Panc1 (cell line): ENCODE data around the gene THAP4. TPM values are rescaled to one million over a fixed set of nuclear protein-coding genes. Genes with fewer than 3 reads are reported as not detected.

Experiments
- ATAC-seq: fragments of 200-7000 bp; cut with Tn5 transposase; 2 replicates; pipeline ENCODE4 v1.9.1; 2020; ENCODE audit warnings: mild to moderate bottlenecking, moderate library complexity
- BruUV-seq: library from RNA; stranded (reverse); fragments of 400-500 nt; replicated peaks from 2 replicates; lab custom pipeline; 2021; lab: Mats Ljungman, UMichigan
- CTCF ChIA-PET: fragments of 300-600 bp; sonication (Branson Sonifier 250); formaldehyde crosslinking; loops from one replicate; lab custom pipeline; 2022; ENCODE audit warnings: antibody characterized with exemption; lab: Charles Lee
- POLR2A ChIA-PET: fragments of 300-600 bp; sonication (Branson Sonifier 250); formaldehyde crosslinking; loops from one replicate; lab custom pipeline; 2022; ENCODE audit warnings: antibody characterized with exemption; lab: Charles Lee
- DNase-seq: peaks from one replicate; pipeline ENCODE4 v3.0.0-alpha.2; 2010; ENCODE audit warnings: low read depth, low spot score
- H3K27ac ChIP-seq: 2 replicates; pipeline ENCODE4 v1.5.1; 2011; ENCODE audit warnings: mild to moderate bottlenecking, low read length, inconsistent platforms
- H3K27me3 ChIP-seq: fragments of 200-500 bp; sonication (Bioruptor generic); 2 replicates; pipeline ENCODE4 v1.6.0; 2014; ENCODE audit warnings: low read length, inconsistent platforms; ENCODE audit not compliant: control insufficient read depth, insufficient read depth
- H3K36me3 ChIP-seq: fragments of 200-500 bp; sonication (Bioruptor generic); 2 replicates; pipeline ENCODE4 v1.5.1; 2014; ENCODE audit warnings: inconsistent platforms, mild to moderate bottlenecking, low read length, moderate library complexity; ENCODE audit not compliant: control insufficient read depth, insufficient read depth
- H3K4me1 ChIP-seq: 2 replicates; pipeline ENCODE4 v1.5.1; 2011; ENCODE audit warnings: inconsistent platforms, mild to moderate bottlenecking, low read length, moderate library complexity; ENCODE audit not compliant: control insufficient read depth, insufficient read depth
- H3K4me3 ChIP-seq, 2 experiments: 2 replicates each; pipeline ENCODE4 v1.5.1; 2011 to 2012; ENCODE audit warnings: low read depth in 2 of 2, low read length in 2 of 2, mild to moderate bottlenecking in 2 of 2, inconsistent platforms in 1 of 2, moderate library complexity in 1 of 2
- H3K9me3 ChIP-seq: fragments of 200-500 bp; sonication (Bioruptor generic); 2 replicates; pipeline ENCODE4 v1.5.1; 2014; ENCODE audit warnings: low read depth, mild to moderate bottlenecking, inconsistent platforms, low read length, moderate library complexity; ENCODE audit not compliant: control insufficient read depth, insufficient read depth
- POLR2AphosphoS5 ChIP-seq: IDR thresholded peaks from 2 replicates; pipeline ENCODE4 v1.6.1; 2012; ENCODE audit warnings: mild to moderate bottlenecking, low read depth, low read length, moderate library complexity
- SIN3A ChIP-seq: IDR thresholded peaks from 2 replicates; pipeline ENCODE4 v1.6.1; 2012; ENCODE audit warnings: low read depth, mild to moderate bottlenecking, low read length, moderate library complexity, borderline replicate concordance; ENCODE audit not compliant: insufficient read depth
- TCF7L2 ChIP-seq: IDR thresholded peaks from 2 replicates; pipeline ENCODE4 v1.6.1; 2011; ENCODE audit warnings: mild to moderate bottlenecking, low read depth, low read length, inconsistent platforms
- in situ Hi-C: cut with HindIII; loops from 2 replicates; pipeline ENCODE4 v1.10.0; 2016; ENCODE audit warnings: low sequenced_read_pairs, low pct_unique_long_range_greater_than_20kb
- intact Hi-C: fragments of 100-400 bp; cut with micrococcal nuclease; formaldehyde crosslinking; loops from one replicate; pipeline ENCODE4 v1.10.0; 2022; ENCODE audit not compliant: unreplicated experiment
- total RNA-seq: library from RNA; stranded (reverse); gene quantifications from one replicate; pipeline ENCODE4 v1.2.1, GENCODE V29; 2021; ENCODE audit not compliant: unreplicated experiment
- TF ChIP-seq, protein P1 (sequence below): fragments of 450-650 bp; IDR thresholded peaks from 2 replicates; pipeline ENCODE4 v1.5.1; 2017; ENCODE audit warnings: mild to moderate bottlenecking
- TF ChIP-seq, protein P2 (sequence below), 2 experiments: IDR thresholded peaks; 2 replicates each; pipeline ENCODE4 v1.6.1; 2011 to 2012; ENCODE audit warnings: low read depth in 2 of 2, control low read depth in 1 of 2, low read length in 1 of 2, mild to moderate bottlenecking in 1 of 2, moderate library complexity in 1 of 2; ENCODE audit not compliant: insufficient read depth in 1 of 2

THAP4 gene
- total RNA-seq, 1 experiment from 2014 or later = 77.9 TPM

DNA sequence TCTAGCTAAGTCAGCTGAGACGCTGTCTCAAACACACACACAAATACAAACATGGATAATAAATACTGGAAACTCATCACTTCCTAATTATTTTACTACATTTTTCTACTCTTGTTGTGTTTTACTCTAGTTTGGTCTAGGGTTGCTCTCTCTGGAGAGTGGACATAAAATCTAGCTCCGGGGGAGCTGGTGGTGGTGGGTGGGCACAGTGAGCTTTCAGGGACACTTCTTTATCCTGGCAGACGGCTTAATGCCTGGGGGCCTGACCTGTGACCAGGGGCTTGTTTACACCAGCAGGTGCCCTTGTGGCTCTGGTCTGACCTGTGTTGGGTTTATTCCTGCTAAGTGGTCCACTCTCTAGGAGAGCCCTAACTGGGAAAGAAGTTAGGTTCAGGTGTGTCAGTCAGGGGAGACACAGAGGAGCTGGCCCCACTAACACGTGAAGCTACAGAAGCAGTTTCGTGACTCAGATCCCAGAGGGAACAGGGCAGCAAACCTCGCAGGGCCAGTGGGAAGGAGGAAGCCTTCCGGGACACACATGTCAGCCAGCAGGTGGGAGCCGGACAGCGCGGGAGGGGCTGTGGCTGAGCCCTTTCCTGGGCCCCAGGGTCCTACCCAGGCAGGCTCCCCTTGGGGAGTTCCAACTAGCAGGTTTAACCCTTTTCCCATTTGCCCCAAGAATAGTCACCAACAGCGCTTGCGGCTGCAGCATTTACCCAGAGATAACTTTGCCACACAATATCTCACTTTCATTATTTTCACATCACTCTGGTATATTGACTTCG, 100.9 kb downstream of the THAP4 start:
- no peak for ATAC-seq
- POLR2A ChIA-PET = no interaction called here

DNA sequence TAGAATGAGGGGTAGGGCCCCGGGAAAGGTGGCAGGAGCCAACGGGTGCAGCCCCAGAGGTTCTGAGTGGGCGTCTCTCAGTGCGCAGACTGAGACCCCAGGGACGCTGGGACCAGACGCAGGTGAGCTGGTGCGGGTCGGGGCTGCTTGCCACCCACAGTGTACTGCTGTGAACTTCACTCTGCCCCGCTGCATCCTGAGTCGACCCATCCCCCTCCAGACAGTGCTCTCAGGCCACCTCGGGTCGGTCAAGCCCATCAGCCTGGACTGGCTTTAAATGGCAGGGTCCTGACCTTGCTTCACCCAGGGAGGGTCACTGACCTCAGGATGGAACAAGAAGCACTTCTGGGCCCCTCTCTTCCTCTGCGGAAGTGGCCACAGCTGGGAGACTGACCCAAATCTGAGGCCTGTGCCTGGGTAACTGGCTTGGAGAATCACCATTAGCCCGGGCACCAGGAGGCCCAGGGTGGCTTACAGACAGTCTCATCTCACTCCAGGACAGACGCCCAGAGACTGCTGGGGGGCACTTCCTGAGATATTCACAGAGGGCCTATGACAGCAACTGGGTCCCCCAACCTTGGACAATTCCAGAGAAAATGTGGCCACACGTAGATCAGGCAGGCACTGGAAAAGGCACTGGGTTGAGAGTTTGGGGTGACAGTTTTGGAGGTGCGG, 102.1 kb downstream of the THAP4 start:
- in situ Hi-C loops = no loop called here
- no TSS peak for BruUV-seq
- Histone ChIP-seq H3K36me3 (no peaks in the 10 kb centered on the region), H3K9me3 (no peaks in the 10 kb centered on the region), H3K4me3 (no peak overlapping the region), H3K27ac (no peak overlapping the region), H3K27me3 (no peaks in the 10 kb centered on the region), H3K4me1 (no peaks in the 10 kb centered on the region)
- ATAC-seq = no peak
- TF ChIP-seq, protein P1, sequence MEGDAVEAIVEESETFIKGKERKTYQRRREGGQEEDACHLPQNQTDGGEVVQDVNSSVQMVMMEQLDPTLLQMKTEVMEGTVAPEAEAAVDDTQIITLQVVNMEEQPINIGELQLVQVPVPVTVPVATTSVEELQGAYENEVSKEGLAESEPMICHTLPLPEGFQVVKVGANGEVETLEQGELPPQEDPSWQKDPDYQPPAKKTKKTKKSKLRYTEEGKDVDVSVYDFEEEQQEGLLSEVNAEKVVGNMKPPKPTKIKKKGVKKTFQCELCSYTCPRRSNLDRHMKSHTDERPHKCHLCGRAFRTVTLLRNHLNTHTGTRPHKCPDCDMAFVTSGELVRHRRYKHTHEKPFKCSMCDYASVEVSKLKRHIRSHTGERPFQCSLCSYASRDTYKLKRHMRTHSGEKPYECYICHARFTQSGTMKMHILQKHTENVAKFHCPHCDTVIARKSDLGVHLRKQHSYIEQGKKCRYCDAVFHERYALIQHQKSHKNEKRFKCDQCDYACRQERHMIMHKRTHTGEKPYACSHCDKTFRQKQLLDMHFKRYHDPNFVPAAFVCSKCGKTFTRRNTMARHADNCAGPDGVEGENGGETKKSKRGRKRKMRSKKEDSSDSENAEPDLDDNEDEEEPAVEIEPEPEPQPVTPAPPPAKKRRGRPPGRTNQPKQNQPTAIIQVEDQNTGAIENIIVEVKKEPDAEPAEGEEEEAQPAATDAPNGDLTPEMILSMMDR = no peak
- CTCF ChIA-PET = no interaction called here
- DNase-seq = no peak
- POLR2A ChIA-PET = no interaction called here
- intact Hi-C loops = no loop called here

More for the DNA sequence above, 100.9 kb downstream of the THAP4 start:
- in situ Hi-C loops = no loop called here
- no peaks in the 10 kb centered on the region for H3K9me3 ChIP-seq
- H3K36me3 ChIP-seq = no peaks in the 10 kb centered on the region
- H3K27me3 ChIP-seq = no peaks in the 10 kb centered on the region
- TF ChIP-seq, protein P2, sequence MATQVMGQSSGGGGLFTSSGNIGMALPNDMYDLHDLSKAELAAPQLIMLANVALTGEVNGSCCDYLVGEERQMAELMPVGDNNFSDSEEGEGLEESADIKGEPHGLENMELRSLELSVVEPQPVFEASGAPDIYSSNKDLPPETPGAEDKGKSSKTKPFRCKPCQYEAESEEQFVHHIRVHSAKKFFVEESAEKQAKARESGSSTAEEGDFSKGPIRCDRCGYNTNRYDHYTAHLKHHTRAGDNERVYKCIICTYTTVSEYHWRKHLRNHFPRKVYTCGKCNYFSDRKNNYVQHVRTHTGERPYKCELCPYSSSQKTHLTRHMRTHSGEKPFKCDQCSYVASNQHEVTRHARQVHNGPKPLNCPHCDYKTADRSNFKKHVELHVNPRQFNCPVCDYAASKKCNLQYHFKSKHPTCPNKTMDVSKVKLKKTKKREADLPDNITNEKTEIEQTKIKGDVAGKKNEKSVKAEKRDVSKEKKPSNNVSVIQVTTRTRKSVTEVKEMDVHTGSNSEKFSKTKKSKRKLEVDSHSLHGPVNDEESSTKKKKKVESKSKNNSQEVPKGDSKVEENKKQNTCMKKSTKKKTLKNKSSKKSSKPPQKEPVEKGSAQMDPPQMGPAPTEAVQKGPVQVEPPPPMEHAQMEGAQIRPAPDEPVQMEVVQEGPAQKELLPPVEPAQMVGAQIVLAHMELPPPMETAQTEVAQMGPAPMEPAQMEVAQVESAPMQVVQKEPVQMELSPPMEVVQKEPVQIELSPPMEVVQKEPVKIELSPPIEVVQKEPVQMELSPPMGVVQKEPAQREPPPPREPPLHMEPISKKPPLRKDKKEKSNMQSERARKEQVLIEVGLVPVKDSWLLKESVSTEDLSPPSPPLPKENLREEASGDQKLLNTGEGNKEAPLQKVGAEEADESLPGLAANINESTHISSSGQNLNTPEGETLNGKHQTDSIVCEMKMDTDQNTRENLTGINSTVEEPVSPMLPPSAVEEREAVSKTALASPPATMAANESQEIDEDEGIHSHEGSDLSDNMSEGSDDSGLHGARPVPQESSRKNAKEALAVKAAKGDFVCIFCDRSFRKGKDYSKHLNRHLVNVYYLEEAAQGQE (IDR thresholded peaks at IDR 0.05; ENCODE audit: insufficient read depth in 1 of 2, low read depth in 2 of 2, low read length in 1 of 2) = no peak
- TF ChIP-seq POLR2AphosphoS5 = no peak
- no peak for TF ChIP-seq TCF7L2
- TF ChIP-seq SIN3A = no peak
- TF ChIP-seq, protein P1 = no peak
- H3K4me3 ChIP-seq = no peak overlapping the region
- no peak for DNase-seq
- CTCF ChIA-PET = no interaction called here
- intact Hi-C loops = no loop called here
- no TSS peak for BruUV-seq
- H3K27ac ChIP-seq = no peak overlapping the region
- peaks cover 4% of the 10 kb centered on the region; the same call in 1 of the 2 replicates for H3K4me1 ChIP-seq

Other genes with a start within 250 kb of the THAP4 start
- gene STK25, start 128.6 kb downstream of the THAP4 start, total RNA-seq = 195 TPM
- gene BOK, start 78.4 kb downstream of the THAP4 start, total RNA-seq = 39.1 TPM
- 84.2 TPM for gene ATG4B, start 535 bp upstream of the THAP4 start, total RNA-seq
- gene DTYMK, start 49.7 kb upstream of the THAP4 start, total RNA-seq = 122 TPM
- 39.8 TPM for gene ING5, start 64.9 kb upstream of the THAP4 start, total RNA-seq
- gene D2HGDH, start 97.5 kb upstream of the THAP4 start, total RNA-seq = 53.0 TPM
- gene GAL3ST2, start 139.7 kb upstream of the THAP4 start, total RNA-seq = 1.6 TPM
- 10.0 TPM for gene NEU4, start 172.0 kb upstream of the THAP4 start, total RNA-seq
- 0.15 TPM for gene PDCD1, start 221.7 kb upstream of the THAP4 start, total RNA-seq
- not detected for gene RTP5, start 232.6 kb upstream of the THAP4 start, total RNA-seq